SJCRH30 (cell line): ENCODE results near the gene SLC22A23. TPM values are rescaled to one million over a fixed set of nuclear protein-coding genes. Genes with fewer than 3 reads are reported as not detected.

Experiments
- DNase-seq, 2 experiments: peaks; one replicate each; pipeline ENCODE4 v3.0.0-alpha.2; 2015 to 2020
- H3K27ac ChIP-seq: fragments of 250-450 bp; sonication (Bioruptor Pico); 2 replicates; pipeline ENCODE4 v1.5.1; 2020; ENCODE audit warnings: mild to moderate bottlenecking, moderate library complexity
- H3K27me3 ChIP-seq: fragments of 250-450 bp; sonication (Bioruptor Pico); 2 replicates; pipeline ENCODE4 v1.5.1; 2020; ENCODE audit warnings: mild to moderate bottlenecking, moderate library complexity
- H3K36me3 ChIP-seq: fragments of 250-450 bp; sonication (Bioruptor Pico); 2 replicates; pipeline ENCODE4 v1.5.1; 2020; ENCODE audit warnings: mild to moderate bottlenecking, moderate library complexity
- H3K4me1 ChIP-seq: fragments of 250-450 bp; sonication (Bioruptor Pico); 2 replicates; pipeline ENCODE4 v1.5.1; 2020; ENCODE audit warnings: mild to moderate bottlenecking, moderate library complexity
- H3K4me3 ChIP-seq: fragments of 250-450 bp; sonication (Bioruptor Pico); 2 replicates; pipeline ENCODE4 v1.5.1; 2020; ENCODE audit warnings: mild to moderate bottlenecking, moderate library complexity
- H3K9me3 ChIP-seq: fragments of 250-450 bp; sonication (Bioruptor Pico); replicated peaks from 2 replicates; pipeline ENCODE4 v1.5.1; 2020; ENCODE audit warnings: mild to moderate bottlenecking, moderate library complexity
- total RNA-seq: library from RNA; depleted of rRNA; stranded (reverse); fragments of >200 nt; shearing (Covaris generic); gene quantifications from 2 replicates; pipeline ENCODE4 v1.2.3, GENCODE V29; 2014; rRNA removed

Gene SLC22A23, protein sequence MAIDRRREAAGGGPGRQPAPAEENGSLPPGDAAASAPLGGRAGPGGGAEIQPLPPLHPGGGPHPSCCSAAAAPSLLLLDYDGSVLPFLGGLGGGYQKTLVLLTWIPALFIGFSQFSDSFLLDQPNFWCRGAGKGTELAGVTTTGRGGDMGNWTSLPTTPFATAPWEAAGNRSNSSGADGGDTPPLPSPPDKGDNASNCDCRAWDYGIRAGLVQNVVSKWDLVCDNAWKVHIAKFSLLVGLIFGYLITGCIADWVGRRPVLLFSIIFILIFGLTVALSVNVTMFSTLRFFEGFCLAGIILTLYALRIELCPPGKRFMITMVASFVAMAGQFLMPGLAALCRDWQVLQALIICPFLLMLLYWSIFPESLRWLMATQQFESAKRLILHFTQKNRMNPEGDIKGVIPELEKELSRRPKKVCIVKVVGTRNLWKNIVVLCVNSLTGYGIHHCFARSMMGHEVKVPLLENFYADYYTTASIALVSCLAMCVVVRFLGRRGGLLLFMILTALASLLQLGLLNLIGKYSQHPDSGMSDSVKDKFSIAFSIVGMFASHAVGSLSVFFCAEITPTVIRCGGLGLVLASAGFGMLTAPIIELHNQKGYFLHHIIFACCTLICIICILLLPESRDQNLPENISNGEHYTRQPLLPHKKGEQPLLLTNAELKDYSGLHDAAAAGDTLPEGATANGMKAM
- total RNA-seq = 0.43 and 0.81 TPM in 2 replicates

DNA sequence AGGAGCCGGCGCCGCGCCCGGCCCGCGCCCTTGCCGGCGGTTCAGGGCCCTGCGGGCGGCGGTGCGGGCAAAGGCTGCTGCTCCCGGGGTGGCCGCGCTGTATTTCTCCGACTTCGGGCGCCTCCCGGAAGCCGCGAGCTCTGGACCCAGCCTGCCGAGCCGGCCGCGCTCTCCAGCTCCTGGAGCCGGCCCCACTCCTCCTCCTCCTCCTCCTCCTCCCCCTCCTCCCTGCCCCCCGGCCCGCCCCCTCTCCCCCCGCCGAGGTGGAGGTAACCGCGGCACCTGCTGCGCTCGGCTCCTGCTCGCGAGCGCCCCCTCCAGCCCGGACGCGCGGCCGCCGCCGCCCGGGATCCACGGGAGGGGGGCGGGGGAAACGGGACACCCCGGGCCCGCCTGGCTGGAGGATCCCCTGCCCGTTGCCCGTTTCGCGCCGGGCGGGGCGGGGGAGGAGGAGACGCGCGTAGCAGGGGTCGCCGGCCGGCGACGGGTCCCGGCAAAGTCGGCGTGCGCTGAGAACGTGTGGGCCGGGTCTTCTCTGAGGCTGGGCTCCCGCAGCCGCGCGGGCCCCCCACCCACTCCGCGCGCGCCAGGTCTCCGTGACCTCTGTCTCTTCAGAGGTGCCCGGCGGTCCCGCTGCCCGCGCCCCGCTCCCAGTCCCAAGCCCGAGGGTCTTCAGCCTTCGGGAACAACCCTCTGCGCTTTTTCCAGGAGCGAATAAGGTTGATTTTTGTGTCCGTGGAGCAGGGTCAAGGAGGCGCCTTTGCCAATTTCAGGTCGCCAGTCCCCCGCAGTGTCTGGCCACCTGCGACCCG is at the start of gene SLC22A23:
TSS of gene SLC22A23 (minus strand) at position 153 of the 812 bp plus-strand sequence. CDS start 491 bp downstream, outside the sequence.
- Histone ChIP-seq H3K4me3 (peak within 1 kb of the TSS; percentile 40), H3K4me1 (no peaks in the 10 kb centered on the region), H3K27me3 (peaks cover 17% of the 10 kb centered on the region), H3K36me3 (no peaks in the 10 kb centered on the region), H3K27ac (no peak within 1 kb of the TSS), H3K9me3 (no peaks in the 10 kb centered on the region)
- DNase-seq = peak; percentile 14 to 53

- H3K27me3 ChIP-seq = no peaks in the 10 kb centered on the region
These were observed 49.4 kb upstream of the SLC22A23 start for GRCh38 chr6:3506200-3506599.

DNA sequence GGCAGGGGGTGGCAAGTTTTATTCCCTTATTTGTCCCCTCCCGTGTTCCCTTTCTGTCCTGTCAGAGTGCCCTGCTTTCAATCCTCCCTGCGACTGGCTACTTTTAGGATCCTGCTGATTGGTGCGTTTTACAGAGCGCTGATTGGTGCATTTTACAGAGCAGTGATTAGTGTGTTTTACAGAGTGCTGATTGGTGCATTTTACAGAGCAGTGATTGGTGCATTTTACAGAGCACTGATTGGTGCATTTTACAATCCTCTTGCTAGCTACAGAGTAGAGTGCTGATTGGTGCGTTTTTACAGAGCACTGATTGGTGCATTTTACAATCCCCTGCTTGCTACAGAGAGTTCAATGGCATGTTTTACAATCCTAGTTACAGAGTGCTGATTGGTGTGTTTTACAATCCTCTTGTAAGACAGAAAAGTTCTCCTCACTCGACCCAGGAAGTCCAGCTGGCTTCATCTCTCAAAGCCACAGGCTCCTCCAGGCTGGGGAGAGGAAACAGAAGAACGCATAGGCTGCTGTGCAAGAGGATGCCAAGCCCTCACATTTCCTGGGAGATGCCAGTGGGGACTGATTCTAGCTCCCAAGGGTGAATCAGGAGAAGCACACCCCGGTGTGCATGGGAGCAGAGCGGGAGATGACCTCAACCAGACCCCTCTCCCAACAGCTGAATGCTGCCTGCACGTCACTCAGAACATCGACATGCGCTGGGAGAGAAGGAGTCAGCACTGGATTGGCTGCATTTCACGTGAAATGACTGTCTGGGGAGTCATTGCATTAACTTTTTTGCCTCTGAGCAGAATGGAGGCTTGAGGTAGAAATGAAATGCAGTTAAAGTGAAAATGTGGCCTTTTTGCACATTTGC is 48.3 kb upstream of the SLC22A23 start:
- Histone ChIP-seq H3K36me3 (no peaks in the 10 kb centered on the region), H3K9me3 (no peaks in the 10 kb centered on the region), H3K4me3 (no peak overlapping the region), H3K27ac (no peak overlapping the region), H3K4me1 (no peaks in the 10 kb centered on the region), H3K27me3 (no peaks in the 10 kb centered on the region)
- no peak for DNase-seq

More at GRCh38 chr6:3506200-3506599, 49.4 kb upstream of the SLC22A23 start:
- Histone ChIP-seq H3K27ac (no peak overlapping the region), H3K4me3 (no peak overlapping the region), H3K36me3 (no peaks in the 10 kb centered on the region), H3K4me1 (no peaks in the 10 kb centered on the region), H3K9me3 (no peaks in the 10 kb centered on the region)
- no peak for DNase-seq

DNA sequence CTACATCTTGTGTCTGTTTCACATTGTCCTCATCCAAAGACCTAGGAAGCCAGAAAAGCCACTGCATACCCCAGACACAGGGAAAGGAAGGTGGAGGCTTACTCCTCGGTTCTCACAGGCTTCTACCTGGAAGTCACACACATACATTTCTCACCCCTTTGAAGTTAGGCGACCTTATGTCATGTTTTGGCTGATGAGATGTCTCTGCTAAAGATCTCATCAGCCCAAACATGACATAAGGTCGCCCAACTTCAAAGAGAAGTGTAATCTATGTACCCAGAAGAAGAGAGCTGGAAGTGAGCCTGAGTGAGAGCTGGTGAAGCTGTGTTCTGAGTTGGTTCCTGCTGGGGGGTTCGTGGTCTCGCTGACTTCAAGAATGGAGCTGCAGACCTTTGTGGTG is 47.5 kb upstream of the SLC22A23 start:
- H3K4me1 ChIP-seq = no peaks in the 10 kb centered on the region
- H3K27ac ChIP-seq = no peak overlapping the region
- no peaks in the 10 kb centered on the region for H3K36me3 ChIP-seq
- no peaks in the 10 kb centered on the region for H3K9me3 ChIP-seq
- DNase-seq = no peak
- no peaks in the 10 kb centered on the region for H3K27me3 ChIP-seq
- H3K4me3 ChIP-seq = no peak overlapping the region

- Histone ChIP-seq H3K9me3 (no peaks in the 10 kb centered on the region), H3K36me3 (no peaks in the 10 kb centered on the region), H3K4me3 (no peak overlapping the region), H3K27ac (no peak overlapping the region), H3K4me1 (no peaks in the 10 kb centered on the region), H3K27me3 (no peaks in the 10 kb centered on the region)
- no peak for DNase-seq
These were observed 45.1 kb upstream of the SLC22A23 start for GRCh38 chr6:3501826-3502500.

DNA sequence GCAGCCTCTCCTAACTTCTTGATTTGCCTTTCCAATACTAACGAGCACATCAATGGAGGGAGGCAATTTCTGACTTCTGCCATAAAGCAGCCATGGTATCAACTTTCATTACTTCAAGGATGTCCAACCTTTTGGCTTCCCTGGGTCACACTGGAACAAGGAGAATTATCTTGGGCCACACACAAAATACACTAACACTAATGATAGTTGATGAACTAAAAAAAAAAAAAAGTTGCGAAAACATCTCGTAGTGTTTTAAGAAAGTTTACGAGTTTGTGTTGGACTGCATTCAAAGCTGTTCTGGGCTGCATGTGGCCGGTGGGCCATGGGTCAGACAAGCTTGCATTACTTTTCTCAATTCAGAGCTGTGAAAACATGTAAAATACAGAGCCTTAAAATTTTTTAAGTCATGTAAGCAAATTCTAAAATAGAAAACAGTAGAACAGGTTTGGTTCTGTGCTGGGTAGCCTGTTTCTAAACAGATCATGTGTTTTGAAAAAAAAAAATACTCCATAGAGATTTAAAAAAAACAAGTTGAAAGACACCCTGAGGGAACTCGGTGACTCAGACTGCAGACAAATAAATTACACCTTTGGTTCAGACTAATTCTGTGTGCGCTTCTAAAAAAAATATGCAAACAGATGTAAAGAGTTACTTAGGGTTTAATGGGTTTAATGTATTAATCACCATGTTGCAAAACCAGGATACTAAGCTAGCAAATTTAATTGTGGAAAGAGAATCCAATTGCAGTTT is 43.6 kb upstream of the SLC22A23 start:
- DNase-seq = no peak
- no peaks in the 10 kb centered on the region for H3K36me3 ChIP-seq

DNA sequence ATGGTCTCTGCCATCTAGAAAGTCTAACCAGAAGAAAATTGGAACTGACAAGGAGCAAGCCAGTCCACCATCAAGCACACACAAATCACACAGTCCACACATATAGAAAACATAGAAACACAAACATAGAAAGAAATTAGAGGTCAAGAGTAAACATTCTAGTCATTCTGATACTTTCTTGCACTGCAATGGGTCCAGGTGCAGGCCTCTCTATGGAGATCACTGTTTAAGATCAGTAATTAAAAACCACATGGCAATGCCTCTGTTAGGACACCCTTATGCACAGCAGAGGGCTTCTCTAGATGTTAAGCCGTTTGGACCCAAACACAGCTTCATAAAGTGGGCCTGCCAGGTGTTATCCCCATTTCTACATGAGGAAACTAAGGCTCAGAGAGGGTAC is 42.8 kb upstream of the SLC22A23 start:
- no peak overlapping the region for H3K4me3 ChIP-seq
- no peaks in the 10 kb centered on the region for H3K36me3 ChIP-seq
- no peaks in the 10 kb centered on the region for H3K9me3 ChIP-seq
- no peak for DNase-seq
- no peaks in the 10 kb centered on the region for H3K4me1 ChIP-seq
- H3K27ac ChIP-seq = no peak overlapping the region
- H3K27me3 ChIP-seq = no peaks in the 10 kb centered on the region

More for the DNA sequence above, 43.6 kb upstream of the SLC22A23 start:
- Histone ChIP-seq H3K27me3 (no peaks in the 10 kb centered on the region), H3K27ac (no peak overlapping the region), H3K4me1 (no peaks in the 10 kb centered on the region), H3K9me3 (no peaks in the 10 kb centered on the region), H3K4me3 (no peak overlapping the region)

DNA sequence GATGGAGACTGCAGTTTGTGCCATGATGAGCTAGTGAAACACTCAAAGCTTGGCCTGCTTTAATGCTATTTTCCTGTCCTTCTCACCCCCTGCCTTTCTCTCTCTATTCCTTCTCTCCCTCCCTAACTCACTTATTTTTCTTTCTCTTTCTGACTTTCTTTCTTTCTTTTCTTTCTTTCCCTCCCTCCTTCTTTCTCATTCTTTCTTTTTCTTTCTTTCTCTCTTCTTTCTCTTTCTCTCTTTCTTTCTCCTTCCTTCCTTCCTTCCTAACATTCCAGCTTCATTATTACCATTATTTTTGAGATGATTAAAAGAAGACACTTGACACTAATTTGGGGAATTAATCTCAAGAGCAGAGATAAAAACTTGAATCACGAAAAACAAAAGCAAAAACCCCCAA is 39.5 kb upstream of the SLC22A23 start:
- Histone ChIP-seq H3K4me1 (no peaks in the 10 kb centered on the region), H3K27ac (no peak overlapping the region), H3K4me3 (no peak overlapping the region), H3K9me3 (no peaks in the 10 kb centered on the region), H3K27me3 (no peaks in the 10 kb centered on the region), H3K36me3 (no peaks in the 10 kb centered on the region)
- DNase-seq = no peak

- H3K9me3 ChIP-seq = no peaks in the 10 kb centered on the region
- H3K27ac ChIP-seq = no peak overlapping the region
- H3K4me3 ChIP-seq = no peak overlapping the region
- H3K27me3 ChIP-seq = no peaks in the 10 kb centered on the region
- no peak for DNase-seq
- no peaks in the 10 kb centered on the region for H3K36me3 ChIP-seq
- H3K4me1 ChIP-seq = no peaks in the 10 kb centered on the region
These were observed 37.7 kb upstream of the SLC22A23 start for GRCh38 chr6:3494391-3495100.

DNA sequence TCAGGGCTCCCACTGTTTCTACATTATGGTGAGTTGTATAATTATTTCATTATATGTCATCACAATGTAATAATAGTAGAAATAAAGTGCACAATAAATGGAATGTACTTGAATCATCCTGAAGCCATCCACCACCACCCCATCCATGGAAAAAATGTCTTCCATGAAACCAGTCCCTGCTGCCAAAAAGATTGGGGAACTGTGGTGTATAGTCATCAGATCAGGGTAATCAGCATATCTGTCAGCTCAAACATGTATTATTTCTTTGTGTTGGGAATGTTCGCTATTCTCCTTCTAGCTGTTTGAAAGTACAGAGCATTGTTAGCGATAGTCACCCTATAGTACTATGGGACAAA is 33.8 kb upstream of the SLC22A23 start:
- DNase-seq = no peak
- Histone ChIP-seq H3K9me3 (no peaks in the 10 kb centered on the region), H3K36me3 (no peaks in the 10 kb centered on the region), H3K27ac (no peak overlapping the region), H3K4me3 (no peak overlapping the region), H3K27me3 (no peaks in the 10 kb centered on the region), H3K4me1 (no peaks in the 10 kb centered on the region)

- H3K4me1 ChIP-seq = no peaks in the 10 kb centered on the region
- H3K36me3 ChIP-seq = no peaks in the 10 kb centered on the region
- no peak overlapping the region for H3K27ac ChIP-seq
- no peaks in the 10 kb centered on the region for H3K9me3 ChIP-seq
- no peaks in the 10 kb centered on the region for H3K27me3 ChIP-seq
- H3K4me3 ChIP-seq = no peak overlapping the region
- no peak for DNase-seq
These were observed 33.2 kb upstream of the SLC22A23 start for GRCh38 chr6:3489961-3490624.

DNA sequence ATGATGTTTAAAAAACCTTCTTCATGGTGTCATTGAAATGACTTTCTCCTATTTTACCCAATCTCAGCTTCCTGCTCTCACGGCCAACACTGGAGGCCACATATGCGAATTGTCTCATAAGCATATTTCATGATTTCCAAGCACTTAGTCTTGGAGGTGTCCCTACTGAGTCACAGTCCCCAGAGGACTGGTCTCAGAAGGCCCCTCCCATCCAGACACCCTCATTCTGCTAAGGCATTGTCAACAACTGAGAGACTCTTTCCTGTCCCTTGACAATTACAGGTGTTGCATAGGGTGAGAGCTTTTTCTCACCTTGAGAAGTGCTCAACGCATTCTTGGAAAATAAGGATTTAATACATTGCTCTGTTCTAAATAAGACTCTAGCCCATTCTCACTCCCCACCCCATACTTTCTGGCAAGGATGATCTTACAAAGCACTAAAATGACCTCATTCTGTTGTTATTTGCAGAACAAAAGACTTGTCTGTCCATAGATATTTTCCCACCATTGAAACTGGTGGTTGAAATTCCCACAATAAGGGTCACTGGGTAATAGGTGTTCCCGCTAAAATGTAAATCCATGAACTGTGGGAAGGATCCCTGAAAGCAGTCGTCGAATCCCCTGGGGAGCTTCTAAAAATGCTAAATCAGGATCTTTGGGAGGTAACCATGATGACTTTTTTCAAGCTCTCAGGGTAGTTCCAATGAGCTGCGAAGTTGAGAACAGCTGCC is 32.3 kb upstream of the SLC22A23 start:
- no peaks in the 10 kb centered on the region for H3K36me3 ChIP-seq
- H3K9me3 ChIP-seq = no peaks in the 10 kb centered on the region
- H3K4me1 ChIP-seq = no peaks in the 10 kb centered on the region
- peak in 1 of 2 experiments; percentile 6 for DNase-seq
- no peak overlapping the region for H3K4me3 ChIP-seq
- H3K27me3 ChIP-seq = no peaks in the 10 kb centered on the region
- no peak overlapping the region for H3K27ac ChIP-seq
